HEK293 (cell line): ENCODE results near the gene PCYOX1L.

Experiments
- CTCF ChIA-PET: fragments of 350-600 bp; formaldehyde crosslinking; extraction: SDS; loops from one replicate; lab custom pipeline; 2021; ENCODE audit warnings: antibody characterized with exemption; lab: Yijun Ruan, JAX
- POLR2A ChIA-PET: fragments of 300-600 bp; formaldehyde crosslinking; extraction: SDS; loops from one replicate; lab custom pipeline; 2020; ENCODE audit warnings: antibody characterized with exemption, inconsistent platforms; lab: Yijun Ruan, JAX
- H3K27ac ChIP-seq: fragments of 200-500 bp; sonication (Bioruptor generic); 2 replicates; pipeline ENCODE4 v1.5.1; 2014; ENCODE audit warnings: low read depth, low read length, control low read depth, inconsistent platforms; ENCODE audit errors: extremely low read depth
- H3K36me3 ChIP-seq, 2 experiments: fragments of 200-500 bp in 1 of 2; sonication (Bioruptor generic) in 1 of 2; 1 replicate in 1 of 2; 2 replicates in 1 of 2; pipeline ENCODE4 v1.5.1; 2014 to 2017; ENCODE audit warnings: inconsistent platforms in 2 of 2, low read length in 2 of 2; ENCODE audit not compliant: control insufficient read depth in 2 of 2, insufficient read depth in 1 of 2
- H3K4me1 ChIP-seq: fragments of 200-500 bp; sonication (Bioruptor generic); 2 replicates; pipeline ENCODE4 v1.5.1; 2014; ENCODE audit warnings: mild to moderate bottlenecking, low read length, inconsistent platforms; ENCODE audit not compliant: control insufficient read depth, insufficient read depth
- H3K4me3 ChIP-seq: 2 replicates; pipeline ENCODE4 v1.5.1; 2011; ENCODE audit warnings: low read depth, mild to moderate bottlenecking, control low read depth, low read length, moderate library complexity
- H3K9me3 ChIP-seq: fragments of 200-500 bp; sonication (Bioruptor generic); 2 replicates; pipeline ENCODE4 v1.5.1; 2014; ENCODE audit warnings: low read depth, low read length, inconsistent platforms; ENCODE audit not compliant: control insufficient read depth, insufficient read depth
- GLI2 ChIP-seq: fragments of 450-650 bp; formaldehyde crosslinking; IDR thresholded peaks from 2 replicates; pipeline ENCODE4; 2017; ENCODE audit warnings: missing biosample characterization, missing genetic modification characterization, low read depth, borderline replicate concordance
- HOXC10 ChIP-seq: sonication (generic); formaldehyde crosslinking; IDR thresholded peaks from 2 replicates; pipeline ENCODE4 v1.8.1; 2023; ENCODE audit warnings: mild to moderate bottlenecking, missing genetic modification reagents
- INSM2 ChIP-seq: fragments of 450-650 bp; formaldehyde crosslinking; IDR thresholded peaks from 2 replicates; pipeline ENCODE4 v1.5.1; 2016; ENCODE audit warnings: missing biosample characterization, missing genetic modification characterization
- KLF16 ChIP-seq: fragments of 450-650 bp; formaldehyde crosslinking; IDR thresholded peaks from 2 replicates; pipeline ENCODE4 v1.5.1; 2017; ENCODE audit warnings: missing biosample characterization, missing genetic modification characterization
- MYNN ChIP-seq: fragments of 450-650 bp; formaldehyde crosslinking; IDR thresholded peaks from 2 replicates; pipeline ENCODE4 v1.5.1; 2016; ENCODE audit warnings: missing biosample characterization, missing genetic modification characterization, borderline replicate concordance
- OVOL3 ChIP-seq: fragments of 450-650 bp; formaldehyde crosslinking; IDR thresholded peaks from 2 replicates; pipeline ENCODE4 v1.5.1; 2016; ENCODE audit warnings: missing biosample characterization, missing genetic modification characterization
- YY1 ChIP-seq: fragments of 450-650 bp; formaldehyde crosslinking; IDR thresholded peaks from 2 replicates; pipeline ENCODE4 v1.5.1; 2018; ENCODE audit warnings: missing biosample characterization, missing genetic modification characterization
- ZBTB10 ChIP-seq: fragments of 450-650 bp; formaldehyde crosslinking; IDR thresholded peaks from 2 replicates; pipeline ENCODE4 v1.5.1; 2016; ENCODE audit warnings: missing biosample characterization, missing genetic modification characterization
- ZBTB11 ChIP-seq: fragments of 450-650 bp; formaldehyde crosslinking; conservative IDR thresholded peaks from 2 replicates; pipeline ENCODE4 v1.5.1; 2016; ENCODE audit warnings: low read depth, missing biosample characterization, missing genetic modification characterization
- ZBTB21 ChIP-seq: fragments of 450-650 bp; formaldehyde crosslinking; IDR thresholded peaks from 2 replicates; pipeline ENCODE4 v1.5.1; 2017; ENCODE audit warnings: missing biosample characterization, missing genetic modification characterization
- ZFP37 ChIP-seq: fragments of 450-650 bp; formaldehyde crosslinking; IDR thresholded peaks from 2 replicates; pipeline ENCODE4 v1.5.1; 2016; ENCODE audit warnings: missing biosample characterization, missing genetic modification characterization
- ZNF10 ChIP-seq: fragments of 450-650 bp; formaldehyde crosslinking; IDR thresholded peaks from 2 replicates; pipeline ENCODE4 v1.5.1; 2017; ENCODE audit warnings: missing biosample characterization, missing genetic modification characterization
- ZNF132 ChIP-seq: fragments of 450-650 bp; formaldehyde crosslinking; IDR thresholded peaks from 2 replicates; pipeline ENCODE4 v1.5.1; 2017; ENCODE audit warnings: missing biosample characterization, missing genetic modification characterization, borderline replicate concordance
- ZNF155 ChIP-seq: fragments of 450-650 bp; formaldehyde crosslinking; IDR thresholded peaks from 2 replicates; pipeline ENCODE4 v1.5.1; 2016; ENCODE audit warnings: missing biosample characterization, missing genetic modification characterization
- ZNF404 ChIP-seq: fragments of 450-650 bp; formaldehyde crosslinking; IDR thresholded peaks from 2 replicates; pipeline ENCODE4 v1.5.1; 2017; ENCODE audit warnings: missing biosample characterization, missing genetic modification characterization
- ZNF48 ChIP-seq: fragments of 450-650 bp; formaldehyde crosslinking; IDR thresholded peaks from 2 replicates; pipeline ENCODE4 v1.5.1; 2016; ENCODE audit warnings: missing biosample characterization, missing genetic modification characterization
- ZNF621 ChIP-seq: fragments of 450-650 bp; formaldehyde crosslinking; IDR thresholded peaks from 2 replicates; pipeline ENCODE4 v1.5.1; 2017; ENCODE audit warnings: missing biosample characterization, missing genetic modification characterization
- ZSCAN18 ChIP-seq: fragments of 450-650 bp; formaldehyde crosslinking; IDR thresholded peaks from 2 replicates; pipeline ENCODE4 v1.5.1; 2016; ENCODE audit warnings: missing biosample characterization, missing genetic modification characterization

PCYOX1L gene

GRCh38 chr5:149406203-149406978 lies 48.5 kb downstream of the PCYOX1L start (continued):
- no peak for TF ChIP-seq ZBTB10 (tag by site-specific recombination)

- H3K4me3 ChIP-seq, result no peak overlapping the region
- H3K27ac ChIP-seq, result no peak overlapping the region
- H3K36me3 ChIP-seq, result no peaks in the 10 kb centered on the region
- H3K4me1 ChIP-seq, result no peaks in the 10 kb centered on the region
- CTCF ChIA-PET, result interaction anchor here (0.6 to 1.2 kb wide), 3 partner anchors 24 to 40 kb away, joined by 3 to 5 read pairs (median 4); no protein-coding TSS in a partner anchor
- TF ChIP-seq ZNF621 (tag by site-specific recombination) (no peak), HOXC10 (CRISPR knock-in tag) (no peak)
- TF ChIP-seq, all 188 proteins: peak for 0
- no peaks in the 10 kb centered on the region for H3K9me3 ChIP-seq
- POLR2A ChIA-PET, result interaction anchor here (1.5 kb wide), 1 partner anchor 35 kb away, joined by 4 read pairs; no protein-coding TSS in a partner anchor
These were observed 49.1 kb downstream of the PCYOX1L start for GRCh38 chr5:149406979-149407306.

GRCh38 chr5:149407323-149408251 lies 49.7 kb downstream of the PCYOX1L start:
- no peaks in the 10 kb centered on the region for H3K36me3 ChIP-seq
- TF ChIP-seq ZBTB11 (tag by site-specific recombination) (no peak), ZNF132 (tag by site-specific recombination) (no peak), ZFP37 (tag by site-specific recombination) (no peak), ZBTB21 (tag by site-specific recombination) (no peak), ZNF155 (tag by site-specific recombination) (no peak), GLI2 (tag by site-specific recombination) (no peak), ZNF404 (tag by site-specific recombination) (no peak), ZNF48 (tag by site-specific recombination) (no peak), ZBTB10 (tag by site-specific recombination) (no peak), ZNF10 (tag by site-specific recombination) (no peak), OVOL3 (no peak), INSM2 (tag by site-specific recombination) (no peak), ZSCAN18 (tag by site-specific recombination) (no peak), YY1 (tag by site-specific recombination) (no peak), MYNN (tag by site-specific recombination) (no peak), KLF16 (tag by site-specific recombination) (no peak)
- no peaks in the 10 kb centered on the region for H3K4me1 ChIP-seq
- no peak overlapping the region for H3K27ac ChIP-seq
- no peak overlapping the region for H3K4me3 ChIP-seq
- H3K9me3 ChIP-seq, result no peaks in the 10 kb centered on the region
- ChIA-PET CTCF (interaction anchor here (0.6 to 1.6 kb wide), 4 partner anchors 26 to 264 kb away, joined by 3 to 5 read pairs (median 4); no protein-coding TSS in a partner anchor), POLR2A (no interaction called here)
